Dedifferentiated amniotic fluid mesenchymal stem cell (primary cell): Measurements from ENCODE around the gene STIM1.

Experiments
- DNase-seq: peaks from one replicate; pipeline ENCODE4 v3.0.0-alpha.2; 2016; ENCODE audit errors: extremely low spot score

The STIM1 gene

DNA sequence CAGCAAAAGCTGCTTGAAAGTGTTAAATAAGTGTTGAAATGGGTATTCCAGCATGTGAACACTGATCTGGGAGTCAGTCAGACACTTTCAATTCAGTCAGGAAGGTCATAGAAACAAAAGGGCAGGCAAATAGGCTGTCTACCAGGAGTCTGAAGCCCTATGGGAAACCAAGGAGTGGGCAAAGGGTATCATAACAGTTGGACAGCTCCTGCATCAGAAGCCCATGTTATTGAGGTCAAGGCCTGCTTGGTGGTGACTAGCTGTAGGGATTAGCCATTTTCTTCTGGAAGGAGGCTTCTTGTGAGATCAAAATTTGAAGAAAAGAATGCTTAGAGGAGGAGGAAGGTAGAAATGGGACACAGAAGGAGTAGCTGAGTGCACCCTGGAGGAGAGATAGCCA is 97.3 kb downstream of the STIM1 start:
- no peak for DNase-seq

DNA sequence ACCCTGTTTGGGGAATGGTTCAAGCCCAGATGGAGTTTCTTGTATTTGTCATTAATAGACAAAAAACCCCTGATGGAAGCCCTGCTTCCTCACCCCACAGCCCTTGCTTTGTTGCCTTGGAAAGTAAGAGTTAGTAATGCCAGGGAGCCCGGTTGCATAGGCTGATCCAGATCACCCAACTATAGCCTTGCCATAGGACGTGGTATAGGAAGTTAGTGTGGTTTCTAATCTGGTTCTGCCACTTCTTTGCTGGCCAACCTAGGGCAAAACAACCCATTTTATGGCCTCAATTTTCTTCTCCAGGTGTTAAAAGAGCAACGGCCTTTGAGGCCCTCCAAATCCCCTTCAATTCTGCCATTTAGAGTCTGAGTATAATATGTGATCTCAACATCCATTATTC is 97.9 kb downstream of the STIM1 start:
- DNase-seq: no peak

DNA sequence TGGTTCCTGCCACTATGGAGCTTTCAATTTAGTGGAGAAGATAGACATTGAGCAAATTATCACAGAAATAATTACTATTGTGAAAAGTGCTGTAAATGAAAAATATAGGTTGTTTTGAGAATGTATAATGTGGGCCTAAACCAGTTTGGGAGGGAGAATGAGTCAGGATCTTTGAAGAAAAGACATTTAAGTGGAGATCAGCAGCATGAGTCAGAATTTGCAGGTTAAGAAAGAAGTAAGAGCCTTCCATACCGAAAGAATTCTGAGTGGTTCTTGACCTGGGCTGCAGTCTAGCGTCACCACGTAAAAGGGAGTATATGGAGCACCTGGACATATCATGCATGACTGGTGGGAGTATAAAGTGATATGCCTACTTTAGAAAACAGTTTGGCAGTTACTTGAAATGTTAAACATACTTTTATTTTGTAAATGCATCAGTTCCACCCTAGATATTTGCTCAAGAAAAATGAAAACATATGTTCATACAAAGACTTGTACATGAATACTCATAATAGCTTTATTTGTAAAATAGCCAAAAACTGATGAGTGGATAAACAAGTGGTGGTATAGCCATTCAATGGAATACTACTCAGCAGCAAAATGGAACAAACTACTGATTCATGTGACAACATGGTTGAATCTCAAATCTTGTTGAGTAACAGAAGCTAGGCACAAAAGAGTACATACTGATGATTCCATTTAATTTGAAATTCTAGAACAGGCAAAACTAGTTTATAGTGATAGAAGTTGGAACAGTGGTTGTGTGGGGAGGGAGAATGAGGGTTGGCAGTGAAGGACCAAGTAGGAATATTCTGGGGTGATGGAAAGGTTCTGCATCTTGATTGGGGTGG is 99.2 kb downstream of the STIM1 start:
- no peak for DNase-seq

DNA sequence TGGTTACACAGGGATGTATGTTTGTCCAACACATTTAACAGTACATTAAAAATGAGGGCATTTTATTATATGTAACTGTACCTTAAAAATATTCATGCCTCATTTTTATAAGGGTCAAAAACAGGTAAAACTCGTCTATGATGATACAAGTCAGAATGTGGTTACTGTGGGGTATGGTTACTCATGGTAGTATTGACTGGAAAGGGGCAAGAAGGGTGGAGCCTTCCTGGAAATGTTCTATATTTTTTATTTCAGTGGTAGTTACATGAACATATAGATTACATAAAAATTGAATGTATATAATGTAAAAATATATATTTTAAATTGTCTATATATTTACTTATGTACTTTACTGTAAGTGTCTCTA is 99.8 kb downstream of the STIM1 start:
- no peak for DNase-seq

DNA sequence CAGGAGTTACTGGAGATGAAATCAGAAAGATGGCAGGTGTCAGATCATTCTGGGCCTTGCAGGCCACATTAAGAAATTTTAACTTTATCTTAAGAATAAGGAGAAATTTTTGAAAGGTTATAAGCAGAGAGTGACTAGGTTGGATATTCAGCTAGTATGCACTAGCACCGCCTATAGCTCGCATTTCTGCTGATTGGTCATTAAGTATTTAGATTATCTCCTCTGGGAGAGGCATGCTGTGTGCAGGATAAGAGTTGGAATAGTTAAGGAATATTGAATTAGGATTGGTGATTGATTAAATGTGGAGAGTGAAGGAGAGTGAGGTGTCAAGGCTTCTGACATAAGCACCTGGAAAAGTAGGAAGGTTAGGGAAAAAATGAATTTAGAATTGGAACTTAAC is 100.6 kb downstream of the STIM1 start:
- DNase-seq: no peak

DNA sequence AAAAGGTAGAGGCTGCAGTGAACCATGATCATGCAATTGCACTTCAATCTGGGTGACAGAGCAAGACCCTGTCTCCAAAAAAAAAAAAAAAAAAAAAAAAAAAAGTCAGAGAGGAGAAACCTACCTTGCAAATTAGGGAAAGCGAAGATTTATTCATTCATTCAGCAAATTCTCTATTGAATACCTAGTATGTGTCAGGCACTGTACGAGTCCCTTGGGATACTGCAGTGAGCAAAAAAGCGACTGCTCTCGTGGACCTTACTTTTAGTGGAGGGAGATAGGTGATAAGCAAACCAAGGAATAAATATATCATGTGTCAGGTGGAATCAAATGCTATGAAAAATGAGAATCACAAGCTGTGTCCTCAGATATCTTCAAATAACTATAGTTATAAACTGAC is 101.3 kb downstream of the STIM1 start:
- no peak for DNase-seq

DNA sequence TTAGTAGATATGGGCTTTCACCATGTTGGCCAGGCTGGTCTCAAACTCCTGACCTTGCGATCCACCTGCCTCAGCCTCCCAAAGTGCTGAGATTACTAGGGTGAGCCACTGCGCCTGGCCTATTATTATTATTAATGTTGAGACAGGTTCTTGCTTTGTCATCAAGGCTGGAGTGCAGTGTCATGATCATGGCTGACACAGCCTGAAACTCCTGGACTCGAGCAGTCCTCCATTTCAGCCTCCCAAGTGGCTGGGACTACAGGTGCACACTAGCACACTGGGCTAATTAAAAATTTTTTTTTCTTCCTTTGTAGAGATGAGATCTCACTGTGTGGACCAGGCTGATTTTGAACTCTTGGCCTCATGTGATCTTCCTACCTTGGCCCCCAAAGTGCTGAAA is 102.0 kb downstream of the STIM1 start:
- no peak for DNase-seq

DNA sequence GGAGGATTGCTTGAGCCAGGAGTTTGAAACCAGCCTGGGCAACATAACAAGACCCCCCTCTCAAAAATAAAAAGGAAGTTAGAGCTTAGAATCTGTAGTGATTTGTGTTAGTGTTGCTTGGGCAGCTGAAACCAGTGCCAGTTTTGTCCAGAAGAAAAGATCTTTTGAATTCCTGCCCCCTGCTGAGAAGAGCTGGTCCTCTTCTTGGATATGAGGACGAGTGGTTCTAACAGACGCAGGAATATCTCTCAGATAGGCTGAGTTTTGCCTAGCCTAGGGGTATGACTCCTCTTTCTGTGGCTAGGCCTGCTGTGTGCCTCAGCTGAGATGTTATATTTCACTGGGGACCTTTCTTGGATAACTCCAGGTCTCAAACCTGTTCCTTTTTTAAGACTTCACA is 102.8 kb downstream of the STIM1 start:
- DNase-seq: no peak

DNA sequence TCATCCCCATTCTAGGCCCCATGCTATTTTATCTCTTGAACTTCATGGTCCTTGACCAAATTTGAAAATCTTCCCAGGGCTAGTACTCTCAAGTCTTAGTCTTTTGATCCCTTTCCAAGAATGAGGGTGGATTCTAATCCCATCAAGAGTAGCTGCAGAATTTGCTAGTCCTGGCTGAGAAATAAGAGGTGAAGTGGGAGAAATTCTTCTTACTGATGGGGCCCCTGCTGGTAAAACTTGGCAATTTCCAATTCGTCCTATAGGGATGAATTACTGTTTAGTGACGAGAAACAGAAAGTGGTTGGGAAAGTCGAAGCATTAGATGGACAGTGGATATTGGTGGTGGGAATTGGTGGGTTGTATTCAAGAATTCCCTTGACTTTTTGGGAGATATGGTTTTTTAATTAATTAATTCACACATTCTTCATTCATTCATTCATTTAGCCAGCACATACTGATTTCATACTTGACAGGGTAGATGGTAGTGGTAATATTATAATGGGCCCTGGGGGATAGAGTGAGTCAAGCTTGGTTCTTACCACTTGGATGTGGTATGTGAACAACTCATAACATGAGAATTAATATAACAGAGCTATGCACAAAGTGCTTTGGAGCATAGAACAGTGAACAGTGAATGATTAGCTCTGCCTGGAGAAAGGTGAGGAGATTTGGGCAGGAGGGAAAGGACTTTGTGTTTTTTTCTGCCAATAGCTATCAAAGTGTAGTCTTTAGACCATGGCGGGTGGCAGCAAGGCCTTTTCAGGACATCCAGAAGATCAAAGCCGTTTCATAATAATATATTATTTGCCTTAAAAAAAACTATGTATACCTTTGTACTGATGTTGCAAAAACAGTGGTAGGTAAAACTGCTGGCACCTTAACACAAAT is 103.8 kb downstream of the STIM1 start:
- no peak for DNase-seq

DNA sequence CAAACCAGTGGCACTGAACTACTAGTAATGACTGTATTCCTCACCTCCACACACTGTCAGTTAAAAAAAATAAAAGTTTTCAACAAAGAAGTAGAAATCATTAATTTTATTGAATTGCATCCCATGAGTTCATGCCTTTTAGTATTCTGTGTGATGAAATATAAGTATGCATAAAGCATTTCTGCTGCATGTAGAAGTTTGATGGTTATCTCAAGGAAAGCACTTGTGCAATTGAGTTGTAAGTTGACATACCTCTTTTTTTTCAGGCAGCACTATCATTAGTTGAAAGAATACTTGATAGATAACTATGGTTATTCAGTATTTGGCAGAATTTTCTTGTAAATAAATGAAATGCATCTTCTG is 104.4 kb downstream of the STIM1 start:
- DNase-seq: no peak

DNA sequence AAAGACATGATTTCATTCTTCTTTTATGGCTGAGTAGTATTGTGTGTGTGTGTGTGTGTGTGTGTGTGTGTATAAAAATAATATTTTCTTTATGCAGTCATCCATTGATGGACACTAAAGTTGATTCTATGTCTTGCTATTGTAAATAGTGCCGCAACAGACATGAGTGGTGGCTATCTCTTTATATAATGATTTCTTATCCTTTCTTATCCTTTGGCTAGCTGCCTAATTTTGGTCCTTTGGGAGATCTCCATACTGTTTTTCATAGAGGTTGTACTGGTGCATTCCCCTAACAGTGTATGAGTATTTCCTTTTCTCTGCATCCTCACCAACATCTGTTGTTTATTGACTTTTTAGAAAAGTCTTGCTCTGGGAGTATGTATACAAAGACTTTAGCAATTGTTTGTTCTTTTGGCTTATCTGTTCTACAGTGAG is 107.0 kb downstream of the STIM1 start:
- no peak for DNase-seq

DNA sequence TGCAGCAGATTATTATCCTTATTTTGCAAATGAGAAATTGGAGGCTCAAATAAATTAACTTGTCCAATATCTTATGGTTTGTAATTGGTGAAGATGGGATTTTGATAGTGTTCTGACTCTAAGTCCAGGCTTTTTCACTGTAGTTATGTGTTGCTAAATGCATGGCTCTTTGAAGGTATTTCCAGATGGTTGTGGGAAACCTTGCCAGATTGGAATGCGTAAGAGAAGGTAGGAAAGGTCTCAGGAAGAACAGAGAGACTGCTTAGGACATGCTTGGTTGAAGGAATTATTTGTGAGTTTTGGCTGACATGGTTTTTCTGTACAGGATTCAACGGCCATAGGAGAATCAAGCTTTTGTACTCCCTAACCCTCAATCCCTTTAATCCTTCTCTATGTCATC is 108.6 kb downstream of the STIM1 start:
- DNase-seq: no peak

DNA sequence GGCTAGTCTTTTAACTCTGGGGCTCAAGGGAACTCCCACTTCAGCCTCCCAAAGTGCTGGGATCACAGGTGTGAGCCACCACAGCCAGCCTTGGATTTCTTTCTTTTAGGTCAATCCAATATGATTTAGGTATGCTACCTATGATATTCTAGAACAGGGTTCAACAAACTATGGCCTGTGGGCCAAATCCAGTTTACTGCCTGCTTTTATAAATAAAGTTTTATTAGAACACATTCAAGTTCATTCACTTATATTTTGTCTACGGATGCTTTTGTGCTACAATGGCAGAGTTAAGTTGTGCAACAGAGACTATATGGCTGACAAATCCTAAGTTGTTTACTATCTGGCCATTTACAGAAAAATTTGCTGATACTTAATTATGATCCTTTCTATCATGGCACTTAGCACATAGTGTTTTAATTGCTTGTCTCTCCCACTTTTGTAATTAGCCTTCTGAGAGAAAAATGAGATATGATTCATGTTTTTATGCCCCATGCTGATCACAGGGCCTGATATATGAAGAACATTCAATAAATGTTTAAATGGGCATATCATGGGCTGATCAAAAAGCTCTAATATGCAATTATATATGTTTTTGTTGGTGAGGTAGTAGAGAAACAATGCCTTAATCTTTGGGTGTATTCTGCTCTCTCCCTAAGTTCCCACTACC is 109.6 kb downstream of the STIM1 start:
- no peak for DNase-seq

DNA sequence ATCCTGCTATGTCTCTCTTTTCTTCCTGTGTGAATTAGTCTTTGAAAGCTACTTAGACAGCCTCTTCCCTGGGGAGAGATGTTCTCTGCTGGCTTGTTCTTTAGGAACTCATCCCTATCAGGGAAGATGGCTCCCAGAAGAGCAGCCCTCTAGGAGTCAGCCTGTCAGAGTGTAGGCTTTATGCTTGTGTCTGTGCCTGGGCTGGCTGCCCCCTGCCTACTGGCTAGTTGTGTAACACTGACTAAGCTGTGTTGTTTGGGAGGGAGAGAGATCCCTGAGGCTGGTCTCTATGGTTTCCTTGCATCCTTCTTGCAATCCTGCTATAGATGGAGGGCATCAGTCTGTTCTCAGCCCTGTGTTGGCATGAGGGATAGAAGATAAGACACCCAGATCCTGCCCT is 112.2 kb downstream of the STIM1 start:
- DNase-seq: no peak

DNA sequence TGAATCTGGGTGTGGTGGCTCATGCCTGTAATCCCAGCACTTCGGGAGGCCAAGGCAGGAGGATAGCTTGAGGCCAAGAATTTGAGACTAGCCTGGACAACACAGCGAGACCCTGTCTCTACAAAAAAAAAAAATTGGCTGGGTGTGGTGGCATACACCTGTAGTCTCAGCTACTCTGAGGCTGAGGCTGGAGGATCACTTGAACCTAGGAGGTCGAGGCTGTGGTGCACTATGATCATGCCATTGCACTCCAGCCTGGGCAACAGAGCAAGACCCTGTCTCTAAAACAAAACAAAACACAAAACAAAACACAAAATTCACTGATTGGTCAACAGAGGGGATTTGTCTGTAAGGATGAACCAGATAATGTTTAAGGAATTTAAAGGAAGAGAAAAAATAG is 113.7 kb downstream of the STIM1 start:
- no peak for DNase-seq

DNA sequence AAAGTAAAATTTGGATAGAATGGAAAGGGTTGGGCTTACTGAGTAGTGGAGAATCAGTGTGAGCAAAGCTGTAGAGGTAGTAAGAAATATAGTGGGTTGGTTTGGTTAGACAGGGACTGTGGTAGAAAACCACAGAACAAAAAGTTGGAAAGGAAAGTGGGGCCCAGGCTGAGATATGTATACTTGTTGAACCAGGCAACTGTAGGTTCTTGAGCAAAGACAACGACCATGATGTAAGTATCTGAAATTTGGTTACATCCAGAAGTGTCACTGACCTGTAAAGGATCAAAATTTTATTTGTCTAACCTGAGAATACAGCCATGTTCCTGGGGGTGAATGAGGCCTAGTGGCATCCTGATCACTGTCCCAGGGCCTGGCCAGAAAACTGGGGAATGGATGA is 114.1 kb downstream of the STIM1 start:
- no peak for DNase-seq

DNA sequence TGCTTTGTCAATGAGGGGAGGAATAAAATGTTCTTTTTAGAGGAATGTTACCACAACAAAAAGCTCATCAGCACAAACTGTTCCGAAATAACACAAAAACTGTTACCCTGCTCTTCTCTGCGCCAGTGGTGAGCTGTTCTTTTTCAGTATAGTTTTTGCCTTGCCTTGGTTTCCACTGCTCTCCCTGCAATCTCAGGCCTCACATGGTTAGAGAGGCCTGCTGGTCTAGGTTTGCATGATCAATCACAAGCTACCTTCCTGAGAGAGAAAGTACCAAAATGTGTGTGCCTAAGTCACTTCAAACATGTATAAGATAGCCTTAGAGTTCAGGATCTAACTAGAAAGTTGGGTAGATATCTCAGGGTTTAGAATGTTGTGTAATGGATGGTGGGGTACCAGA is 114.6 kb downstream of the STIM1 start:
- DNase-seq: no peak

DNA sequence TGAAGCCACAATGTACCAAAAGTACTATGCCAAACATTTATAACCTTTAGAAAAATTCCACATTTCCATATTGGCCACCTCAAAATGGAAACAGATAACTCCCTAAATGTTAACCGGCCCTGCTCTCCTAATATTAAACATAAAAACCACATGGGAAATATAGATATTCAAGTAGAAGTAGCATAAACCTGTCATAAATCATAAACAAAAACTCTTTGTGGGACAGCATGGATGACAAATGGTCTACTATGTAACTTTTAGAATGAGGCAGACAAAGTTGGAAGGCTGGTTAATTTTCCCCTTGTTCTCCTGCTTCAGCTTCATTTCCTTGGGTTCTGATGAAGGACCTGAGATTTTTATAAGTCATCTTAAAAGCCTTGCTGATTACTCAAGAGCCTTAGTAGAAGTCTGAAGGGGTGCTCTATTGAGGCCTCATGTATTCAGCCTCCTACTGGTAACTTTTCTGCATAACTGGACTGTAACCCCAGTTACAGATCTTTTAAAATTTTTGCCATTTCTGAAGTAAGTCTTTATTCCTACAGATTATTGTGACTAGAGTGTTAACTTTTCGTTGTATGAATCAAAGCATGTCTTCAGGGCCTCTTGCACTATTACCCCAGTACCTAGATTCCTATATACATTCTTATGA is 116.4 kb downstream of the STIM1 start:
- DNase-seq: no peak

DNA sequence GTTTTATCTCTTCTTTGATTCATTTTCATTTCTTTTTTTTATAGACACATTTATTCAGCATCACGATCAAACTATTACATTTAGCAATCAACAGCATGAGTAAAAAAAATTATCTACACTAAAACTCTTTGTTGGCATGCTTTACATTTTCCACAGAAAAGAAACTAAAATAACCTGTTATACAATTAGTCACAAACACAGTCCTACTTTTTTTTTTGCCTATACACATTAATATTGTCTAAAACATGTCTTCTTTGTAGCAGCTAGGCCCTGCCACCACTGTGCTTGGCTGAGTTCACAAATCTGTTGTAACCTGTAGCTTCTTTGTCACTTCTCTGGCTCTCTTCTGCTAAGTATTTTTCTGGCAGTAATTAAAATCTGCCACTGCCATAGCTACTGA is 117.0 kb downstream of the STIM1 start:
- no peak for DNase-seq

DNA sequence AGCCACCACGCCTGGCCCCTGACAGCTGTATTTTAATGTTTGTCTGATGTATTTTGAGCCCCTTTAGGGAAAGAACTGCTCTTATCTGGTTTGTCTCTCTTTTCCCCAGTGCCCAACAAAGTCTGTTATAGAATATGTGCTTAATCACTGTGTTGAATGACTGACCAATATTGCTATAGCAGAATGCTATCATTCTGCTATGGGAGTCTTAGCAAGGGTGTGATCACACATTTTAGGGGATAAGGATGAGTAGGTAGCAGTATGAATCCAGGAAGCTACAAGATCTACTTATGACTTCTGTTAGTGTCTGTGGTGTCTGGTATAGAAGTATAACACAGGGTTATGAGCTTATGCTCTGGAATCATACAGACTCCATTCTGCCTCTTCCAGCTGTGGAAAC is 121.6 kb downstream of the STIM1 start:
- no peak for DNase-seq

DNA sequence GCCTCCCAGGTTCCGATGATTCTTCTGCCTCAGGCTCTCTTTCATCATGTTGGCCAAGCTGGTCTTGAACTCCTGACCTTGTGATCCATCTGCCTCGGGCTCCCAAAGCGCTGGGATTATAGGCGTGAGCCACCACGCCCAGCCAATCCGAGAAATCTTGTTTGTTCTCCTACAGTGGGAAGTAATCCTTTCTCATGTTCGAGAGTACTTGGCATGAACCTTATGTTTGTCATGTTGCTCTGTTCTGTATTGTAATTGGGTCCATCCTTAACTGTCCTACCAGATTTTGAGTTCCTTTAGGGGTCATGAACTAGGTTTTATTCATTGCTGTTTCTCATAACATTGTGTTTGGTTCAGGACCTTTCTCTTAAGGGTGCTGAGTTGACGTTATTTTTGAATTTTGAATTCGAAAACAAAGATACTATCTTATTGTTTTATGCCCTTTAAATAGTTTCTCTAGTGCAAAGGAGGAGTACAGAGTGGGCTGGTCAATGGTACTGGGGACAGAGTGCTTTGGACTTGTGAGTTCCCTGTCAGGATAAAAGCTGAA is 125.7 kb downstream of the STIM1 start:
- no peak for DNase-seq

DNA sequence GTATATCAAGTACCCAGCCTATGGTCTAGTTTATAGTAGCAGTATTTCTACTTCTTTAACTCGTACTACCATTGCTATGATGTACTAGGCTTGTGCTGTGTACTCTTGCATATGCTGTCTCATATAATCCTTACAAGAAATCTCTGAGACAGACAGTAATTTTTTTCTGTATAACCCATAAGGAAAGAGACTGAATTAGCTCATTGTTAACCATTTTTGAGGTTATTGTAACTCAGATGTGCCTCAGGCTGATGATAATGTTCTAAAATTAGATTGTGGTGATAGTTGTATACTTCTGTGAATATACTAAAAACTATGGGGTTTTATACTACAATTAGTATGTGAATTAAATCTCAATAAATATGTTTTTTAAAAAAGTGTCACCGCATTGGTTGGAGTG is 127.0 kb downstream of the STIM1 start:
- DNase-seq: no peak
